Measurements from ENCODE around the gene RALGAPA2. TPM values are rescaled to one million over a fixed set of nuclear protein-coding genes. Genes with fewer than 3 reads are reported as not detected.

RALGAPA2 gene
- total RNA-seq, 1 experiment from 2014 or later, result 9.8 TPM

DNA sequence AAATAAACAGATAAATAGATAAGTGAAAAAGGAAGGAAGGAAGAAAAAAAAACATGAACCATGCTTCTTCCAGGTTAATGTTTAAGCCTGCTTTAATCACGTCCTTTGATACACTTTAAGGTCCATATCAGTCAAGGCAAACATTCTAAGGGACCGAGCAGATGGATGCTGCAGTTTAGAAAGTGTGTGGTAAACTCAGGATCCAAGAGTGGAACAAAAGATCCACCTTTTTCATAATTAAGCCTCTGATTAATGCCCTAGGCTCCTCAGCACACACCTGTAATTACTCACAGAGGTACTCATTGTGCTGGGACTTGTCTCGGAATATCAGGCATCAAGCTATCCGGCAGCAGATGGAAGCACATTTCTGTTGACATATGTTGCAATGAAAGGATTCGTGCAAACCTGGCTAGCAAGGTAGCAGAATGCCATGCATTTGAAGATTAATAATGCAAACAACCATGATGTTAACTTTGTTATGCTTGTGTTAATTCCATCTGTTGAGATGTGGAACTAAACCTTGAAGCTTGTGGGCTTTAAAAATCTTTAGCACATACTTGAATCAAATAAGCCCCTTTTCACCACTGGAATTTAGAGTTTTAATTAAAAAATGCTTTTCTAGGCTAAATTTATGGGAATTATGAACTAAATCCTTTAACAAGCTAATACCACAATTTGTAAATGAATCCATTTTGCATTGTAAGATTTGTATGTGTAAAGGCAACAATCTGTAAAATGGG lies 163.7 kb downstream of the RALGAPA2 start:
- DNase-seq, result peak; percentile 79
- Histone ChIP-seq H3K79me2 (ENCODE audit: low read length) (no peaks in the 10 kb centered on the region), H3K9me2 (replicated peaks; ENCODE audit: low read length) (no peaks in the 10 kb centered on the region), H3F3A (ENCODE audit: low read length, unreplicated experiment) (peaks cover 4% of the 10 kb centered on the region), H3K4me1 (ENCODE audit: insufficient read depth, low read length) (peaks cover 53% of the 10 kb centered on the region), H3K27me3 (ENCODE audit: low read length) (no peaks in the 10 kb centered on the region), H2AFZ (ENCODE audit: low read length) (no peak overlapping the region), H3K36me3 (ENCODE audit: low read depth, low read length) (no peaks in the 10 kb centered on the region), H3K4me2 (ENCODE audit: low read length) (peak overlapping the region; percentile 71), H4K20me1 (ENCODE audit: low read length) (no peaks in the 10 kb centered on the region), H3K9me3 (ENCODE audit: low read length) (no peaks in the 10 kb centered on the region), H3K4me3 (ENCODE audit: low read length) (peak overlapping the region; percentile 45; the same call in 1 of the 2 replicates), H3K27ac (ENCODE audit: low read length) (peak overlapping the region; percentile 95), H3K9ac (ENCODE audit: low read length) (peak overlapping the region; percentile 58)
- intact Hi-C loops (cut with micrococcal nuclease), result no loop called here
- ATAC-seq, result no peak
- TF ChIP-seq EZH2phosphoT487 (IDR thresholded peaks at IDR 0.05; ENCODE audit: borderline replicate concordance, low read length) (no peak), CTCF (conservative IDR thresholded peaks at IDR 0.05; ENCODE audit: low read depth, low read length) (no peak), EZH2 (IDR thresholded peaks at IDR 0.05; ENCODE audit: low read length, unreplicated experiment) (no peak)
- CTCF ChIA-PET, result interaction anchor here (1.0 kb wide), 1 partner anchor 28 kb away, joined by 4 read pairs; no protein-coding TSS in a partner anchor
- BruUV-seq (replicated peaks), result no TSS peak
- POLR2A ChIA-PET (ENCODE audit: unreplicated experiment), result no interaction called here

DNA sequence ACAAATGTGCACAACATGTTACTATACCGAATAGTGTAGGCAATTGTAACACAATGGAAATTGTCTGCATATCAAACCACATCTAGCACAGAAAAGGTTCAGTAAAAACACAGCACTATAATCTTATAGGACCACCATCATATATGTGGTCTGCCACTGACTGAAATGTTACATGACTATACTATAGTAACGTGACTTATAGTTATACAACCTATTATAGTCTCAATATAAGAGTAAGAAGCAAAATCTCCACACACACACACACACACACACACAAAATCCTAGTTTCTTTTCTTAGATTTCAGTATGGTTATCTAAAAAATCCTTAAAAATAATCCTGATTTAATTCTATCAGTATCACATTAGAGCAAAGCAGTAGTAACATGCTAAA lies 164.6 kb downstream of the RALGAPA2 start:
- BruUV-seq (replicated peaks), result no TSS peak
- intact Hi-C loops (cut with micrococcal nuclease), result no loop called here
- Histone ChIP-seq H3K9ac (ENCODE audit: low read length) (no peak overlapping the region), H3K27ac (ENCODE audit: low read length) (peak overlapping the region; percentile 95), H3K4me3 (ENCODE audit: low read length) (no peak overlapping the region), H3K4me1 (ENCODE audit: insufficient read depth, low read length) (peaks cover 53% of the 10 kb centered on the region), H2AFZ (ENCODE audit: low read length) (no peak overlapping the region), H3K9me2 (replicated peaks; ENCODE audit: low read length) (no peaks in the 10 kb centered on the region), H3F3A (ENCODE audit: low read length, unreplicated experiment) (peaks cover 4% of the 10 kb centered on the region), H4K20me1 (ENCODE audit: low read length) (no peaks in the 10 kb centered on the region), H3K36me3 (ENCODE audit: low read depth, low read length) (no peaks in the 10 kb centered on the region), H3K27me3 (ENCODE audit: low read length) (no peaks in the 10 kb centered on the region), H3K79me2 (ENCODE audit: low read length) (no peaks in the 10 kb centered on the region), H3K9me3 (ENCODE audit: low read length) (no peaks in the 10 kb centered on the region), H3K4me2 (ENCODE audit: low read length) (peak overlapping the region; percentile 71)
- ChIA-PET POLR2A (ENCODE audit: unreplicated experiment) (no interaction called here), CTCF (no interaction called here)
- TF ChIP-seq CTCF (conservative IDR thresholded peaks at IDR 0.05; ENCODE audit: low read depth, low read length) (no peak), EZH2phosphoT487 (IDR thresholded peaks at IDR 0.05; ENCODE audit: borderline replicate concordance, low read length) (no peak), EZH2 (IDR thresholded peaks at IDR 0.05; ENCODE audit: low read length, unreplicated experiment) (no peak)
- ATAC-seq (no peak), DNase-seq (no peak)

- Histone ChIP-seq H3K4me1 (ENCODE audit: insufficient read depth, low read length) (peaks cover 53% of the 10 kb centered on the region), H3K27me3 (ENCODE audit: low read length) (no peaks in the 10 kb centered on the region), H3K4me3 (ENCODE audit: low read length) (no peak overlapping the region), H3F3A (ENCODE audit: low read length, unreplicated experiment) (peaks cover 4% of the 10 kb centered on the region), H3K9me3 (ENCODE audit: low read length) (no peaks in the 10 kb centered on the region), H4K20me1 (ENCODE audit: low read length) (no peaks in the 10 kb centered on the region), H3K4me2 (ENCODE audit: low read length) (peak overlapping the region; percentile 71), H3K9ac (ENCODE audit: low read length) (no peak overlapping the region), H3K27ac (ENCODE audit: low read length) (no peak overlapping the region), H2AFZ (ENCODE audit: low read length) (no peak overlapping the region), H3K9me2 (replicated peaks; ENCODE audit: low read length) (no peaks in the 10 kb centered on the region), H3K36me3 (ENCODE audit: low read depth, low read length) (no peaks in the 10 kb centered on the region), H3K79me2 (ENCODE audit: low read length) (no peaks in the 10 kb centered on the region)
- CTCF ChIA-PET, result no interaction called here
- no peak for ATAC-seq
- intact Hi-C loops (cut with micrococcal nuclease), result no loop called here
- TF ChIP-seq EZH2phosphoT487 (IDR thresholded peaks at IDR 0.05; ENCODE audit: borderline replicate concordance, low read length) (no peak), EZH2 (IDR thresholded peaks at IDR 0.05; ENCODE audit: low read length, unreplicated experiment) (no peak), CTCF (conservative IDR thresholded peaks at IDR 0.05; ENCODE audit: low read depth, low read length) (no peak)
- BruUV-seq (replicated peaks), result no TSS peak
- POLR2A ChIA-PET (ENCODE audit: unreplicated experiment), result no interaction called here
- peak; percentile 54 for DNase-seq
Observed at GRCh38 chr20:20547221-20547875, 165.1 kb downstream of the RALGAPA2 start.
